WTC11 (cell line): ENCODE results near the gene ZNRF3.

Source experiments
- CTCF ChIP-seq: fragments of 200-600 bp; IDR thresholded peaks from 2 replicates; pipeline ENCODE4 v1.8.0; 2022; ENCODE audit warnings: antibody characterized with exemption
- JUN ChIP-seq: sonication (generic); formaldehyde crosslinking; IDR thresholded peaks from 2 replicates; pipeline ENCODE4 v1.8.0; 2023; ENCODE audit warnings: mild to moderate bottlenecking, missing genetic modification reagents
- TEAD1 ChIP-seq: sonication (generic); formaldehyde crosslinking; IDR thresholded peaks from 2 replicates; pipeline ENCODE4 v1.8.0; 2022; ENCODE audit warnings: mild to moderate bottlenecking, missing genetic modification reagents
- USF1 ChIP-seq: sonication (generic); formaldehyde crosslinking; IDR thresholded peaks from 2 replicates; pipeline ENCODE4 v1.8.0; 2022; ENCODE audit warnings: mild to moderate bottlenecking, missing genetic modification reagents
- ZNF263 ChIP-seq: sonication (generic); formaldehyde crosslinking; IDR thresholded peaks from 2 replicates; pipeline ENCODE4 v1.8.1; 2022; ENCODE audit warnings: low read depth, mild to moderate bottlenecking, moderate library complexity, missing genetic modification reagents
- TF ChIP-seq, protein P1 (sequence below): sonication (generic); formaldehyde crosslinking; IDR thresholded peaks from 2 replicates; pipeline ENCODE4 v1.8.0; 2022; ENCODE audit warnings: mild to moderate bottlenecking, missing genetic modification reagents
- TF ChIP-seq, protein P2 (sequence below): sonication (generic); formaldehyde crosslinking; IDR thresholded peaks from 2 replicates; pipeline ENCODE4 v1.8.1; 2022; ENCODE audit warnings: missing genetic modification reagents, borderline replicate concordance
- TF ChIP-seq, protein P3 (sequence below): sonication (generic); formaldehyde crosslinking; IDR thresholded peaks from 2 replicates; pipeline ENCODE4 v1.8.1; 2023; ENCODE audit warnings: mild to moderate bottlenecking, missing genetic modification reagents

GRCh38 chr22:29026579-29026978, 143.2 kb downstream of the ZNRF3 start:
- TF ChIP-seq, protein P1, sequence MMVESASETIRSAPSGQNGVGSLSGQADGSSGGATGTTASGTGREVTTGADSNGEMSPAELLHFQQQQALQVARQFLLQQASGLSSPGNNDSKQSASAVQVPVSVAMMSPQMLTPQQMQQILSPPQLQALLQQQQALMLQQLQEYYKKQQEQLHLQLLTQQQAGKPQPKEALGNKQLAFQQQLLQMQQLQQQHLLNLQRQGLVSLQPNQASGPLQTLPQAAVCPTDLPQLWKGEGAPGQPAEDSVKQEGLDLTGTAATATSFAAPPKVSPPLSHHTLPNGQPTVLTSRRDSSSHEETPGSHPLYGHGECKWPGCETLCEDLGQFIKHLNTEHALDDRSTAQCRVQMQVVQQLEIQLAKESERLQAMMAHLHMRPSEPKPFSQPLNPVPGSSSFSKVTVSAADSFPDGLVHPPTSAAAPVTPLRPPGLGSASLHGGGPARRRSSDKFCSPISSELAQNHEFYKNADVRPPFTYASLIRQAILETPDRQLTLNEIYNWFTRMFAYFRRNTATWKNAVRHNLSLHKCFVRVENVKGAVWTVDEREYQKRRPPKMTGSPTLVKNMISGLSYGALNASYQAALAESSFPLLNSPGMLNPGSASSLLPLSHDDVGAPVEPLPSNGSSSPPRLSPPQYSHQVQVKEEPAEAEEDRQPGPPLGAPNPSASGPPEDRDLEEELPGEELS (CRISPR knock-in tag) = no peak
- TF ChIP-seq CTCF (no peak), USF1 (CRISPR knock-in tag) (no peak), TEAD1 (CRISPR knock-in tag) (no peak), JUN (no peak), ZNF263 (no peak)
- TF ChIP-seq, protein P2, sequence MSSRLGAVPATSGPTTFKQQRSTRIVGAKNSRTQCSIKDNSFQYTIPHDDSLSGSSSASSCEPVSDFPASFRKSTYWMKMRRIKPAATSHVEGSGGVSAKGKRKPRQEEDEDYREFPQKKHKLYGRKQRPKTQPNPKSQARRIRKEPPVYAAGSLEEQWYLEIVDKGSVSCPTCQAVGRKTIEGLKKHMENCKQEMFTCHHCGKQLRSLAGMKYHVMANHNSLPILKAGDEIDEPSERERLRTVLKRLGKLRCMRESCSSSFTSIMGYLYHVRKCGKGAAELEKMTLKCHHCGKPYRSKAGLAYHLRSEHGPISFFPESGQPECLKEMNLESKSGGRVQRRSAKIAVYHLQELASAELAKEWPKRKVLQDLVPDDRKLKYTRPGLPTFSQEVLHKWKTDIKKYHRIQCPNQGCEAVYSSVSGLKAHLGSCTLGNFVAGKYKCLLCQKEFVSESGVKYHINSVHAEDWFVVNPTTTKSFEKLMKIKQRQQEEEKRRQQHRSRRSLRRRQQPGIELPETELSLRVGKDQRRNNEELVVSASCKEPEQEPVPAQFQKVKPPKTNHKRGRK = no peak
- TF ChIP-seq, protein P3, sequence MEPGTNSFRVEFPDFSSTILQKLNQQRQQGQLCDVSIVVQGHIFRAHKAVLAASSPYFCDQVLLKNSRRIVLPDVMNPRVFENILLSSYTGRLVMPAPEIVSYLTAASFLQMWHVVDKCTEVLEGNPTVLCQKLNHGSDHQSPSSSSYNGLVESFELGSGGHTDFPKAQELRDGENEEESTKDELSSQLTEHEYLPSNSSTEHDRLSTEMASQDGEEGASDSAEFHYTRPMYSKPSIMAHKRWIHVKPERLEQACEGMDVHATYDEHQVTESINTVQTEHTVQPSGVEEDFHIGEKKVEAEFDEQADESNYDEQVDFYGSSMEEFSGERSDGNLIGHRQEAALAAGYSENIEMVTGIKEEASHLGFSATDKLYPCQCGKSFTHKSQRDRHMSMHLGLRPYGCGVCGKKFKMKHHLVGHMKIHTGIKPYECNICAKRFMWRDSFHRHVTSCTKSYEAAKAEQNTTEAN (CRISPR knock-in tag) = no peak
